HG02571 (cell line): Measurements from ENCODE around the gene HSD17B14.
"Not testable (repeated sequence)": the region's sequence is repeated elsewhere in the genome, so short reads cannot be mapped to it uniquely, and the experiment has no call there.

ENCODE experiments used
- ATAC-seq: cut with Tn5 transposase; IDR thresholded peaks from one replicate; pipeline ENCODE4 v1.9.1; 2021; ENCODE audit warnings: mild to moderate bottlenecking, moderate library complexity; ENCODE audit not compliant: unreplicated experiment

HSD17B14 gene

GRCh38 chr19:48836089-48837017, at the start of gene HSD17B14:
TSS of gene HSD17B14 (minus strand) at chr19:48836491. CDS start at chr19:48836411, 80 bp downstream.
- no peak for ATAC-seq

DNA sequence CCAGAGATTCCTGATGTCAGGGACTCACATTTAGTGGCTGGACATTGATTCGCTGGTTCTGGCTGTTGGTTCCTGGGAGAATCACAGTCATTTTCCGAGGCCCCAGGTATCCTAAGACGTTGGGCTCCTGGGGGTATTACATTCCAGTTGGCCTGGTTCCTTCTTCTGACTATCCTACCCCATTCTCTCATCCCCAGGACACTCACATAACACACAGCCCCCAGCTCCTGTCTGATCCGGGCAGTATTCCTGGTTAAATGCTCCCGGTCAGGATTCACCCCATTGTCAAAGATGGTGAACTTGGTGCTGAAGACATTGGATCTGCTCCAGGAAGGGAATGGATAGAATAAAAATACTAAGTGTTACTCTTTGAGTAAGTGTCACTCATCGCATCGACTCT, 47.4 kb upstream of the HSD17B14 start:
- ATAC-seq = no peak

- ATAC-seq = no peak
These were observed 45.7 kb upstream of the HSD17B14 start for GRCh38 chr19:48881741-48882657.

DNA sequence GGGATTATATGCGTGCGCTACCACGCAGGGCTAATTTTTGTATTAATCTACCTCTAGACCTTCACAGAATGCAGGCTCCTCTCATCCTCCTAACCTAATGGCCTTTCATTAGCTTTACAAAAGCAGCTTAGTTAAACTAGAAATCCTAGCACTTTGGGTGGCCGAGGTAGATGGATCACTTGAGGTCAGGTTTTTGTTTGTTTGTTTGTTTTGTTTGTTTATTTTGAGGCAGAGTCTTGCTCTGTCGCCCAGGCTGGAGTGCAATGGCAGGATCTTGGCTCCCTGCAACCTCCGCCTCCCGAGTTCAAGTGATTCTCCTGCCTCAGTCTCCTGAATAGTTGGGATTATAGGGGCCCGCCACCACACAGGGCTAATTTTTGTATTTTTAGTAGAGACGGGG, 43.4 kb upstream of the HSD17B14 start:
- ATAC-seq = not testable (repeated sequence)

GRCh38 chr19:48879025-48879637, 42.8 kb upstream of the HSD17B14 start:
- no peak for ATAC-seq

DNA sequence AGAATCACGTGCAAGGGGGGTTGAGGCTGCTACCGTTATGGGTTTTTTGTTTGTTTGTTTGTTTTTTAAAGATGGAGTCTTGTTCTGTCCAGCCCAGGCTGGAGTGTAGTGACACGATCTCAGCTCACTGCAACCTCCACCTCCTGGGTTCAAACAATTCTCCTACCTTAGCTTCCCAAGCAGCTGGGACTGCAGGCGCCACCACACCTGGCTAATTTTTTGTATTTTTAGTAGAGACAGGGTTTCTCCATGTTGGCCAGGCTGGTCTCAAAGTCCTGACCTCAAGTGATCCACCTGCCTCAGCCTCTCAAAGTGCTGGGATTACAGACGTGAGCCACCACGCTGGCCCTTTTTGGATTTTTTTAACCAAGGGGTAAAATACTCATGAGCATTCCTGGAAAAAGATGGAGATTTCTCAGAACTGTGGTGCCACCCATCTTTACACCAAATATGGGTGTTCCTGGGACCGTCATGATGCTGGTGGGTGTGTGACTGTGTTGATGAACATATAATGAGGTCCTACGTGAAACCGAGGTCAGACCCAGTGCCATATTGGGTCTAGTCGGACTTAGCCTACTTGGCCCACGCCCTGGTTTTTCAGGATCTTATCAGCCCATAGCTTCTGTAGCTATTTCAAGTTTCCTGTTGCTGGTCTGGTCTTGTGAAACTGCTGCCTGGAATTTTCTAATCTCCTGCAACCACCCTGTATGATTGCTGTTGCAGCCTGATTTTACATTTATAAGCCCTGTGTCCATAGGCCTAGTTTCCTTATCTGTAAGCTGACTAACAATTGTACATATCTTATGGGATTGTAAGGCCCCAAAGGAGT, 42.1 kb upstream of the HSD17B14 start:
- no peak for ATAC-seq

- no peak for ATAC-seq
These were observed 41.5 kb upstream of the HSD17B14 start for GRCh38 chr19:48877855-48878195.

DNA sequence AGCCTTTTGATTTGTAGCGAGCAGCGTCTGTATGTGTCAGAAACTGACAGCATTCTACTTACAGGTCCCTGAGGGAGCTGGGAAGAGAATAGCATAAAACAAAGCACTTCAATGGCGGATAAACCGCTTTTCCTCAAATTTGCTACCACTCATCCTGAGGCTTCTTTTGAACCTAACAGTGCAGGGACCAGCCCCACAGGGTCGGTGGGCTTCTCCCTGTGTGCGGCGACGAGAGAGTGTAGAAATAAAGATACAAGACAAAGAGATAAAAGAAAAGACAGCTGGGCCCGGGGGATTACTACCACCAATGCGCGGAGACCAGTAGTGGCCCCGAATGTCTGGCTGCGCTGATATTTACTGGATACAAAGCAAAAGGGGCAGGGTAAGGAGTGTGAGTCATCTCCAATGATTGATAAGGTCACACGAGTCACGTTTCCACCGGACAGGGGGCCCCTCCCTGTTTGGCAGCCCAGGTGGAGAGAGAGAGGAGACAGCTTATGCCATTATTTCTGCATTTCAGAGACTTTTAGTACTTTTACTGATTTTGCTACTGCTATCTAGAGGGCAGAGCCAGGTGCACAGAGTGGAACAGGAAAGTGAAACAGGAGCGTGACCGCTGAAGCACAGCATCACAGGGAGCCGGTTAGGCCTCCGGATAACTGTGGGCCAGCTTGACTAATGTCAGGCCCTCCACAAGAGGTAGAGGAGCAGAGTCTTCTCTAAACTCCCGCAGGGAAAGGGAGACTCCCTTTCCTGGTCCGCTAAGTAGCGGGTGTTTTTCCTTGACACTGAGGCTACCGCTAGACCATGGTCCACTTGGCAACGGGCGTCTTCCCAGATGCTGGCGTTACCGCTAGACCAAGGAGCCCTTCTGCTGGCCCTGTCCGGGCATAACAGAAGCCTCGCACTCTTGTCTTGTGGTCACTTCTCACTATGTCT, 40.0 kb upstream of the HSD17B14 start:
- not testable (repeated sequence) for ATAC-seq

GRCh38 chr19:48874303-48875135, 38.2 kb upstream of the HSD17B14 start:
- no peak for ATAC-seq

DNA sequence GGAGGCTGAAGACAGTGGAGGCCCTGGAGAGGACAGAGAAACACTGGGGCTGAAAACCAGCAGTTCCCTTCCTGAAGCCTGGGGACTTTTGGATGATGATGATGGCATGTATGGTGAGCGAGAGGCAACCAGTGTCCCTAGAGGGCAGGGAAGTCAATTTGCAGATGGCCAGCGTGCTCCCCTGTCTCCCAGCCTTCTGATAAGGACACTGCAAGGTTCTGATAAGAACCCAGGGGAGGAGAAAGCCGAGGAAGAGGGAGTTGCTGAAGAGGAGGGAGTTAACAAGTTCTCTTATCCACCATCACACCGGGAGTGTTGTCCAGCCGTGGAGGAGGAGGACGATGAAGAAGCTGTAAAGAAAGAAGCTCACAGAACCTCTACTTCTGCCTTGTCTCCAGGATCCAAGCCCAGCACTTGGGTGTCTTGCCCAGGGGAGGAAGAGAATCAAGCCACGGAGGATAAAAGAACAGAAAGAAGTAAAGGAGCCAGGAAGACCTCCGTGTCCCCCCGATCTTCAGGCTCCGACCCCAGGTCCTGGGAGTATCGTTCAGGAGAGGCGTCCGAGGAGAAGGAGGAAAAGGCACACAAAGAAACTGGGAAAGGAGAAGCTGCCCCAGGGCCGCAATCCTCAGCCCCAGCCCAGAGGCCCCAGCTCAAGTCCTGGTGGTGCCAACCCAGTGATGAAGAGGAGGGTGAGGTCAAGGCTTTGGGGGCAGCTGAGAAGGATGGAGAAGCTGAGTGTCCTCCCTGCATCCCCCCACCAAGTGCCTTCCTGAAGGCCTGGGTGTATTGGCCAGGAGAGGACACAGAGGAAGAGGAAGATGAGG, 37.4 kb upstream of the HSD17B14 start:
- no peak for ATAC-seq

- no peak for ATAC-seq
These were observed 36.7 kb upstream of the HSD17B14 start for GRCh38 chr19:48872884-48873475.

DNA sequence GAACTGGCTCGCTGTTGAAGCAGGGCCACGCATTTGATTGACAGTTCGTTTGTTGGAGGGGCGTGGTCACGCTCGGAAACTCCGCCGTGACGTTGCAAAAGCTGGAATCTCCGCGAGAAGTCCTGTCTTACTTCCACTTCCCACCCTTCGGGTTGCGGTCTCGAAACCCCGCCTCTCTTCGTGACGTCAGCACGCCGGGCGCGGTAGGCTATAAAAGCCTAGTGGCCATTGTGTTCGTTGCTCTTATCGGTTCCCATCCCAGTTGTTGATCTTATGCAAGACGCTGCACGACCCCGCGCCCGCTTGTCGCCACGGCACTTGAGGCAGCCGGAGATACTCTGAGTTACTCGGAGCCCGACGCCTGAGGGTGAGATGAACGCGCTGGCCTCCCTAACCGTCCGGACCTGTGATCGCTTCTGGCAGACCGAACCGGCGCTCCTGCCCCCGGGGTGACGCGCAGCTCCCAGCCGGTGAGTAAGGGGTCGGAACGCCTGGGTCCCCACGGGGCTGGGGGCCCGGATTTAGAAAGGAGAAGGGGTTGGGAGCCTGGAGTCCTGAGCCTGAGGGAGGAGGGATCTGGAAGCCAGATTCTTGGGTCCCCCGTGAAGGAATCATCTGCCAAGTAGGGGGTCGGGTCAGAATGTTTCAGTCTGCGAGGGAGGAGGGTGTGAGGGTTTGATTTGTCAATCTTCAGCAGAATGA, 36.0 kb upstream of the HSD17B14 start, which contains the start of gene PPP1R15A:
TSS of gene PPP1R15A (plus strand) at position 240 of the 702 bp plus-strand sequence. CDS start 813 bp downstream, outside the sequence.
- ATAC-seq = no peak

- ATAC-seq = not testable (repeated sequence)
These were observed 35.3 kb upstream of the HSD17B14 start for GRCh38 chr19:48871471-48872181.

GRCh38 chr19:48870048-48870447, 33.8 kb upstream of the HSD17B14 start:
- ATAC-seq = no peak

- no peak for ATAC-seq
These were observed 32.0 kb upstream of the HSD17B14 start, which contains the start of gene PLEKHA4 for GRCh38 chr19:48868114-48868886. TSS of gene PLEKHA4 (minus strand) at chr19:48868617. CDS start at chr19:48867620, 997 bp downstream.
